K562 (cell line): ENCODE results near the gene RNFT2.

Experiments used
- EZH2 ChIP-seq: IDR thresholded peaks from 2 replicates; pipeline ENCODE4 v1.6.1; 2012; ENCODE audit warnings: low read depth, mild to moderate bottlenecking, inconsistent platforms, low read length, borderline replicate concordance
- NRF1 ChIP-seq, 2 experiments: fragments of 450-650 bp; IDR thresholded peaks in 1 of 2; conservative IDR thresholded peaks in 1 of 2; 2 replicates each; pipeline ENCODE4 v1.6.1; 2014; ENCODE audit warnings: mild to moderate bottlenecking in 2 of 2
- POLR2A ChIP-seq: fragments of 450-650 bp; conservative IDR thresholded peaks from 2 replicates; pipeline ENCODE4 v1.6.1; 2016
- POLR2AphosphoS5 ChIP-seq: IDR thresholded peaks from 2 replicates; pipeline ENCODE4 v1.6.1; 2011; ENCODE audit warnings: mild to moderate bottlenecking, low read depth, low read length, moderate library complexity; ENCODE audit not compliant: control insufficient read depth, insufficient read depth
- TAL1 ChIP-seq: fragments of 450-650 bp; IDR thresholded peaks from 2 replicates; pipeline ENCODE4 v1.6.1; 2016; ENCODE audit warnings: mild to moderate bottlenecking
- USF1 ChIP-seq: sonication (generic); formaldehyde crosslinking; IDR thresholded peaks from 2 replicates; pipeline ENCODE4 v1.9.0; 2022; ENCODE audit warnings: mild to moderate bottlenecking, missing genetic modification reagents
- TF ChIP-seq, protein P1 (sequence below): sonication (generic); formaldehyde crosslinking; IDR thresholded peaks from 2 replicates; pipeline ENCODE4 v1.8.0; 2022; ENCODE audit warnings: missing genetic modification reagents, mild to moderate bottlenecking, moderate library complexity, borderline replicate concordance

GRCh38 chr12:116800918-116801317 lies 62.8 kb downstream of the RNFT2 start:
- TF ChIP-seq, protein P1, sequence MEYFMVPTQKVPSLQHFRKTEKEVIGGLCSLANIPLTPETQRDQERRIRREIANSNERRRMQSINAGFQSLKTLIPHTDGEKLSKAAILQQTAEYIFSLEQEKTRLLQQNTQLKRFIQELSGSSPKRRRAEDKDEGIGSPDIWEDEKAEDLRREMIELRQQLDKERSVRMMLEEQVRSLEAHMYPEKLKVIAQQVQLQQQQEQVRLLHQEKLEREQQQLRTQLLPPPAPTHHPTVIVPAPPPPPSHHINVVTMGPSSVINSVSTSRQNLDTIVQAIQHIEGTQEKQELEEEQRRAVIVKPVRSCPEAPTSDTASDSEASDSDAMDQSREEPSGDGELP (CRISPR knock-in tag): no peak
- no peak for TF ChIP-seq USF1 (CRISPR knock-in tag)
- TF ChIP-seq POLR2A: no peak
- TF ChIP-seq NRF1 (conservative IDR thresholded peaks at IDR 0.05 in 1 of 2, IDR thresholded peaks at IDR 0.05 in 1 of 2): no peak
- TF ChIP-seq EZH2: no peak
- no peak for TF ChIP-seq POLR2AphosphoS5
- TF ChIP-seq TAL1: no peak
